IPS-15b (cell line): ENCODE data around the gene CNDP2.

ENCODE experiments used
- H3K27me3 ChIP-seq: one replicate; pipeline ENCODE4 v1.6.1; 2013; ENCODE audit warnings: low read length; ENCODE audit not compliant: control insufficient read depth, insufficient read depth
- H3K36me3 ChIP-seq: one replicate; pipeline ENCODE4 v1.6.1; 2013; ENCODE audit warnings: low read length; ENCODE audit not compliant: control insufficient read depth, insufficient read depth
- H3K4me1 ChIP-seq: one replicate; pipeline ENCODE4 v1.6.1; 2013; ENCODE audit warnings: mild to moderate bottlenecking, low read length; ENCODE audit not compliant: control insufficient read depth, insufficient read depth
- H3K4me3 ChIP-seq: one replicate; pipeline ENCODE4 v1.5.1; 2013; ENCODE audit warnings: low read depth, low read length
- H3K9ac ChIP-seq: one replicate; pipeline ENCODE4 v1.6.1; 2013; ENCODE audit warnings: low read depth, mild to moderate bottlenecking, low read length
- H3K9me3 ChIP-seq: one replicate; pipeline ENCODE4 v1.6.1; 2013; ENCODE audit warnings: mild to moderate bottlenecking, low read length; ENCODE audit not compliant: control insufficient read depth, insufficient read depth

The CNDP2 gene

DNA sequence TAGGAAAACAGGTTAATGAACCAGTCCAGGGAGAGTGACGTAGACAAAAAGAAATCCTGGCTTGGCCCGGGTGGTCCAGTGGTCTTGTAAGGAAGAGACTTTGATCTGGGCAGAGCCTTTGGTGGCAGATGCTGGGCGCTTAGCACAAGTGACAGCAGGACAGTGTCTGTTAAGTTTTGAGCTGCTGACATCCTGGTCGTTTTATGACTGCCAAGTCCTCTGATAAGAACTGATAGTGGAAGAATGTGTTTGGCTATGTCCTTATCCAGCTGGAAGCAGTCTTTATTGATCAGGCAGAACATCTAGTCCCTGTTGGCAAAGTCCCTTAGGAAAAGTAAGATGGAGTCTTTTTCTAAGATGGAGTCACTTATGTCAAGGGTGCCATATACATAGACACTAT lies 74.1 kb downstream of the CNDP2 start:
- no peaks in the 10 kb centered on the region for H3K36me3 ChIP-seq
- no peak overlapping the region for H3K9ac ChIP-seq
- peaks cover 8% of the 10 kb centered on the region for H3K9me3 ChIP-seq
- no peaks in the 10 kb centered on the region for H3K4me1 ChIP-seq
- no peak overlapping the region for H3K4me3 ChIP-seq
- no peaks in the 10 kb centered on the region for H3K27me3 ChIP-seq

DNA sequence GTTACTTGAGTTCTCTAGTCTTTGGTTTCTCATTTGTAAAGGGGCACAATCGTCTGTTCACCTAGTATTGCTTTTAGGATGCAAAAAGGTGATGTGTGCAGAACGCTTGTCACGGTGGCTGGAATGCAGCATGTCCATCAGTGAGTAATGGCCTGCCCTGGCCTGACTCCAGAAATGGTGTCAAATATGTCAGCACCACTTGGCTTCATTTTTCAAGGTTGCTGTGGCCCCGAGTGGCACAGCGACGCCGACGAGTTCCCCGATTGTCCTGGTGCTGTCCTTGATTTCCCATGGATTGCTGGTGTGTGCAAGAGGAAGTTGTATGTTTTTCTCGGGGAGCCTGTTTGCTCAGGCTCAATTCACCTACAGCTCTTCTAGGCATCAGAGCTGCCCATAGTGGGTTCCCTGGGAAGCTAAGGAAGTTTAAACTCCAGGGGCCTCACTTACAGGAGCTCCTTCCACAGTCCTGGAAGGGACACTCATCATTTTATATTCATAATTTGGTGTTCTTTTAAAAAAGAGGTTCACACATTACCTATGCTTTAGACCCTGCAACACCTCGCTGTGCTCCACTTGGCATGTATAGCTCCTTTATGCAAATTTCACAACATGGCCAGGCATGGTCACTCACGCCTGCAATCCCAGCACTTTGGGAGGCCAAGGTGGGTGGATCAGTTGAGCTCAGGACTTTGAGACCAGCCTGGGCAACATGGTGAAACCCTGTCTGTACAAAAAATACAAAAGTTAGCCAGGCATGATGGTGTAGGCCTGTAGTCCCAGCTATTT lies 75.9 kb downstream of the CNDP2 start:
- Histone ChIP-seq H3K9me3 (no peaks in the 10 kb centered on the region), H3K4me3 (no peak overlapping the region), H3K36me3 (no peaks in the 10 kb centered on the region), H3K9ac (no peak overlapping the region), H3K27me3 (no peaks in the 10 kb centered on the region), H3K4me1 (no peaks in the 10 kb centered on the region)

DNA sequence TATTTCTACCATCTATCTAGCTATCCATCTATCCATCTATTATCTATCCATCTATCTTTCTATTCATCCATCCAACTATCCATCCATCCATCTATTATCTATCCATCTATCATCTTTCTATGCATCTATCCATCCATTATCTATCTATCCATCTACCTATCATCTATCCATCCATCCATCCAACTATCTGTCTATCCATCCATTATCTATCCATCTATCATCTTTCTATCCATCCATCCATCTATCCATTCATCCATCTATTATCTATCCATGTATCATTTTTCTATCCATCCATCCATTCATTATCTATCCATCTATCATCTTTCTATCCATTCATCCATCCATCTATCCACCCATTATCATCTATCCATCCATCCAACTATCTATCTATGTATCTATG lies 76.9 kb downstream of the CNDP2 start:
- H3K9me3 ChIP-seq: no peaks in the 10 kb centered on the region
- H3K4me3 ChIP-seq: no peak overlapping the region
- no peaks in the 10 kb centered on the region for H3K36me3 ChIP-seq
- no peaks in the 10 kb centered on the region for H3K27me3 ChIP-seq
- H3K9ac ChIP-seq: no peak overlapping the region
- H3K4me1 ChIP-seq: no peaks in the 10 kb centered on the region
